ENCODE results near the gene ZNF708. TPM values are rescaled to one million over a fixed set of nuclear protein-coding genes. Genes with fewer than 3 reads are reported as not detected.

Gene ZNF708
- total and polyA plus RNA-seq, 12 donors, result 1.8 to 6.2 (median 4.9) TPM

GRCh38 chr19:21256722-21257121 lies 72.5 kb downstream of the ZNF708 start:
- Histone ChIP-seq H3K4me1 (no peaks in the 10 kb centered on the region), H3K4me3 (no peak overlapping the region), H3K36me3 (no peaks in the 10 kb centered on the region), H3K9me3 (peaks cover 0 to 4% (median 0%) of the 10 kb centered on the region in 11 donors), H3K27ac (no peak overlapping the region), H3K27me3 (no peaks in the 10 kb centered on the region)
- intact Hi-C loops (cut with DNase I), result no loop called here
- DNase-seq (no peak), ATAC-seq (no peak)
- TF ChIP-seq CTCF (IDR thresholded peaks at IDR 0.05), result peak in 5 of 9 donors; percentile 20 to 42 (median 31)
- 29 to 68% methylated on average over 1 of the region's 1 CpG for WGBS, 2 donors

Other genes starting within 250 kb of the ZNF708 start
- 1 to 10 TPM; 2.7 to 6.1 (median 3.6) TPM for gene ZNF714, start 247.2 kb downstream of the ZNF708 start, total RNA-seq
- 1 to 10 TPM in 1 of 2 donors, under 1 TPM in 1; 0.80 to 2.2 TPM for gene ZNF714, start 247.2 kb downstream of the ZNF708 start, polyA plus RNA-seq
- 10 to 100 TPM; 10.9 to 19.6 (median 15.1) TPM for gene ZNF431, start 187.4 kb downstream of the ZNF708 start, total RNA-seq
- 10 to 100 TPM in 1 of 2 donors, 1 to 10 TPM in 1; 4.0 to 14.6 TPM for gene ZNF431, start 187.4 kb downstream of the ZNF708 start, polyA plus RNA-seq
- 1 to 10 TPM in 9 of 10 donors, under 1 TPM in 1; 0.93 to 4.4 (median 2.3) TPM for gene ZNF738, start 29.6 kb upstream of the ZNF708 start, total RNA-seq
- 1 to 10 TPM; 1.7 to 4.1 TPM for gene ZNF738, start 29.6 kb upstream of the ZNF708 start, polyA plus RNA-seq
- 10 to 100 TPM in 7 of 10 donors, 1 to 10 TPM in 3; 8.2 to 13.9 (median 10.5) TPM for gene ZNF493, start 67.7 kb upstream of the ZNF708 start, total RNA-seq
- 10 to 100 TPM in 1 of 2 donors, 1 to 10 TPM in 1; 1.7 to 19.2 TPM for gene ZNF493, start 67.7 kb upstream of the ZNF708 start, polyA plus RNA-seq
- gene ZNF429, start 176.2 kb upstream of the ZNF708 start, total RNA-seq, result 10 to 100 TPM in 1 of 10 donors, 1 to 10 TPM in 9; 5.8 to 12.2 (median 8.6) TPM
- 1 to 10 TPM; 3.8 to 4.4 TPM for gene ZNF429, start 176.2 kb upstream of the ZNF708 start, polyA plus RNA-seq

Measured in heart right ventricle (tissue), 16 donors.